Retinal pigment epithelial cell (primary cell): Measurements from ENCODE around the gene LRIG1.

ENCODE experiments used
- DNase-seq: peaks from one replicate; pipeline ENCODE4 v3.0.0-alpha.2; 2010; ENCODE audit warnings: low read depth
- H3K4me3 ChIP-seq: 2 replicates; pipeline ENCODE4 v1.5.1; 2011; ENCODE audit warnings: mild to moderate bottlenecking, low read length, control low read depth, moderate library complexity
- CTCF ChIP-seq: conservative IDR thresholded peaks from 2 replicates; pipeline ENCODE4 v1.5.1; 2011; ENCODE audit warnings: low read depth, low read length, control low read depth, inconsistent platforms

LRIG1 gene

GRCh38 chr3:66377800-66378199 lies 123.0 kb downstream of the LRIG1 start:
- no peak for TF ChIP-seq CTCF
- H3K4me3 ChIP-seq = no peak overlapping the region
- DNase-seq = no peak

GRCh38 chr3:66376568-66376967 lies 124.3 kb downstream of the LRIG1 start:
- no peak overlapping the region for H3K4me3 ChIP-seq
- TF ChIP-seq CTCF = no peak
- DNase-seq = peak; percentile 78

GRCh38 chr3:66372681-66373350 lies 128.0 kb downstream of the LRIG1 start:
- no peak overlapping the region for H3K4me3 ChIP-seq
- TF ChIP-seq CTCF = peak; percentile 49
- DNase-seq = no peak

- no peak overlapping the region for H3K4me3 ChIP-seq
- no peak for DNase-seq
- TF ChIP-seq CTCF = no peak
Measured at GRCh38 chr3:66371432-66371831, 129.4 kb downstream of the LRIG1 start.

- TF ChIP-seq CTCF = no peak
- H3K4me3 ChIP-seq = no peak overlapping the region
- no peak for DNase-seq
Measured at GRCh38 chr3:66370179-66370578, 130.6 kb downstream of the LRIG1 start.

- no peak for DNase-seq
- no peak overlapping the region for H3K4me3 ChIP-seq
- TF ChIP-seq CTCF = no peak
Measured at GRCh38 chr3:66367979-66368378, 132.8 kb downstream of the LRIG1 start.

GRCh38 chr3:66366747-66367146 lies 134.1 kb downstream of the LRIG1 start:
- no peak for DNase-seq
- H3K4me3 ChIP-seq = no peak overlapping the region
- no peak for TF ChIP-seq CTCF
